DND-41 (cell line): ENCODE results near the gene ZNF470.

Source experiments
- ATAC-seq: fragments of 200-7000 bp; cut with Tn5 transposase; 3 replicates; pipeline ENCODE4 v1.9.1; 2021; ENCODE audit warnings: low read depth; ENCODE audit not compliant: insufficient read depth
- DNase-seq: peaks from one replicate; pipeline ENCODE4 v3.0.0-alpha.2; 2020
- H2AFZ ChIP-seq: 2 replicates; pipeline ENCODE4 v1.6.0; 2012; ENCODE audit warnings: low read depth, low read length
- H3K27ac ChIP-seq: 2 replicates; pipeline ENCODE4 v1.5.1; 2012; ENCODE audit warnings: low read length, inconsistent platforms
- H3K27me3 ChIP-seq: fragments of 200-600 bp; sonication (generic); 2 replicates; pipeline ENCODE4 v1.6.0; 2012; ENCODE audit warnings: low read length, mild to moderate bottlenecking, inconsistent platforms; ENCODE audit not compliant: insufficient read depth, poor library complexity
- H3K36me3 ChIP-seq: 2 replicates; pipeline ENCODE4 v1.5.1; 2012; ENCODE audit warnings: low read length, inconsistent platforms; ENCODE audit not compliant: insufficient read depth
- H3K4me1 ChIP-seq: 2 replicates; pipeline ENCODE4 v1.5.1; 2012; ENCODE audit warnings: mild to moderate bottlenecking, low read length; ENCODE audit not compliant: insufficient read depth
- H3K4me2 ChIP-seq: 2 replicates; pipeline ENCODE4 v1.6.0; 2012; ENCODE audit warnings: mild to moderate bottlenecking, moderate library complexity, low read length, inconsistent platforms; ENCODE audit not compliant: insufficient read depth
- H3K4me3 ChIP-seq, 2 experiments: fragments of 200-600 bp in 1 of 2; shearing (Covaris generic) in 1 of 2; 2 replicates each; pipeline ENCODE4 v1.5.1; 2012 to 2016; ENCODE audit warnings: inconsistent platforms in 2 of 2, low read length in 2 of 2, mild to moderate bottlenecking in 2 of 2, low read depth in 1 of 2, moderate library complexity in 1 of 2
- H3K79me2 ChIP-seq: 2 replicates; pipeline ENCODE4 v1.6.0; 2012; ENCODE audit warnings: low read length, inconsistent platforms; ENCODE audit not compliant: insufficient read depth
- H3K9ac ChIP-seq: 2 replicates; pipeline ENCODE4 v1.6.0; 2012; ENCODE audit warnings: low read depth, mild to moderate bottlenecking, inconsistent platforms, low read length, moderate library complexity
- H3K9me3 ChIP-seq: 2 replicates; pipeline ENCODE4 v1.5.1; 2012; ENCODE audit warnings: low read length, moderate library complexity, mild to moderate bottlenecking, inconsistent platforms; ENCODE audit not compliant: insufficient read depth, severe bottlenecking
- H4K20me1 ChIP-seq: 2 replicates; pipeline ENCODE4 v1.6.0; 2012; ENCODE audit warnings: low read length; ENCODE audit not compliant: insufficient read depth
- CTCF ChIP-seq: IDR thresholded peaks from 2 replicates; pipeline ENCODE4 v1.5.1; 2012; ENCODE audit warnings: borderline replicate concordance, low read length, moderate library complexity, mild to moderate bottlenecking; ENCODE audit not compliant: poor library complexity, severe bottlenecking; ENCODE audit errors: extremely low read depth
- EZH2 ChIP-seq: IDR thresholded peaks from 3 replicates; pipeline ENCODE4 v1.6.1; 2012; ENCODE audit warnings: borderline replicate concordance, low read depth, mild to moderate bottlenecking, moderate library complexity, low read length, inconsistent platforms; ENCODE audit not compliant: severe bottlenecking

ZNF470 gene

GRCh38 chr19:56547535-56547934, 19.7 kb upstream of the ZNF470 start:
- Histone ChIP-seq H3K27ac (no peak overlapping the region), H3K36me3 (peaks cover 93% of the 10 kb centered on the region), H3K9me3 (peaks cover 62% of the 10 kb centered on the region), H3K4me3 (no peak overlapping the region), H3K9ac (no peak overlapping the region), H3K27me3 (no peaks in the 10 kb centered on the region), H3K79me2 (peaks cover 10% of the 10 kb centered on the region), H3K4me2 (no peak overlapping the region), H4K20me1 (no peaks in the 10 kb centered on the region), H3K4me1 (no peaks in the 10 kb centered on the region), H2AFZ (no peak overlapping the region)
- no peak for DNase-seq
- TF ChIP-seq CTCF (peak; percentile 15), EZH2 (no peak)
- no peak for ATAC-seq

- Histone ChIP-seq H3K27ac (no peak overlapping the region), H4K20me1 (no peaks in the 10 kb centered on the region), H3K4me3 (no peak overlapping the region), H2AFZ (no peak overlapping the region), H3K36me3 (peaks cover 56% of the 10 kb centered on the region), H3K27me3 (no peaks in the 10 kb centered on the region), H3K4me1 (no peaks in the 10 kb centered on the region), H3K9me3 (peaks cover 62% of the 10 kb centered on the region), H3K9ac (no peak overlapping the region), H3K79me2 (no peaks in the 10 kb centered on the region), H3K4me2 (no peak overlapping the region)
- TF ChIP-seq CTCF (no peak), EZH2 (no peak)
- no peak for ATAC-seq
- DNase-seq, result no peak
These were observed 12.9 kb upstream of the ZNF470 start for GRCh38 chr19:56554272-56554869.

- no peak for TF ChIP-seq CTCF
- no peak for TF ChIP-seq EZH2
- Histone ChIP-seq H3K4me2 (no peak overlapping the region), H3K4me3 (no peak overlapping the region), H3K9ac (no peak overlapping the region), H3K27me3 (no peaks in the 10 kb centered on the region), H3K27ac (no peak overlapping the region), H3K9me3 (peaks cover 51% of the 10 kb centered on the region), H3K36me3 (peaks cover 2% of the 10 kb centered on the region; the same call in 1 of the 2 replicates), H2AFZ (no peak overlapping the region), H4K20me1 (no peaks in the 10 kb centered on the region), H3K4me1 (peaks cover 9% of the 10 kb centered on the region), H3K79me2 (no peaks in the 10 kb centered on the region)
- DNase-seq, result no peak
- ATAC-seq, result no peak
These were observed 4.5 kb upstream of the ZNF470 start for GRCh38 chr19:56562766-56563165.

- Histone ChIP-seq H3K4me1 (peaks cover 16% of the 10 kb centered on the region), H4K20me1 (no peaks in the 10 kb centered on the region), H3K27me3 (no peaks in the 10 kb centered on the region), H3K27ac (peak overlapping the region; percentile 83), H3K4me3 (peak overlapping the region; percentile 64 to 95), H3K9ac (peak overlapping the region; percentile 74), H3K9me3 (peaks cover 65% of the 10 kb centered on the region), H3K36me3 (peaks cover 34% of the 10 kb centered on the region), H3K4me2 (peak overlapping the region; percentile 62), H2AFZ (peak overlapping the region; percentile 96), H3K79me2 (no peaks in the 10 kb centered on the region)
- DNase-seq, result peak; percentile 57
- TF ChIP-seq EZH2, result no peak
- TF ChIP-seq CTCF, result no peak
- peak; percentile 67 for ATAC-seq
These were observed 379 bp upstream of the ZNF470 start for GRCh38 chr19:56566904-56567273.
